ENCODE results near the gene RSPRY1.
"Not testable (repeated sequence)": the region's sequence is repeated elsewhere in the genome, so short reads cannot be mapped to it uniquely, and the experiment has no call there.

Gene RSPRY1

DNA sequence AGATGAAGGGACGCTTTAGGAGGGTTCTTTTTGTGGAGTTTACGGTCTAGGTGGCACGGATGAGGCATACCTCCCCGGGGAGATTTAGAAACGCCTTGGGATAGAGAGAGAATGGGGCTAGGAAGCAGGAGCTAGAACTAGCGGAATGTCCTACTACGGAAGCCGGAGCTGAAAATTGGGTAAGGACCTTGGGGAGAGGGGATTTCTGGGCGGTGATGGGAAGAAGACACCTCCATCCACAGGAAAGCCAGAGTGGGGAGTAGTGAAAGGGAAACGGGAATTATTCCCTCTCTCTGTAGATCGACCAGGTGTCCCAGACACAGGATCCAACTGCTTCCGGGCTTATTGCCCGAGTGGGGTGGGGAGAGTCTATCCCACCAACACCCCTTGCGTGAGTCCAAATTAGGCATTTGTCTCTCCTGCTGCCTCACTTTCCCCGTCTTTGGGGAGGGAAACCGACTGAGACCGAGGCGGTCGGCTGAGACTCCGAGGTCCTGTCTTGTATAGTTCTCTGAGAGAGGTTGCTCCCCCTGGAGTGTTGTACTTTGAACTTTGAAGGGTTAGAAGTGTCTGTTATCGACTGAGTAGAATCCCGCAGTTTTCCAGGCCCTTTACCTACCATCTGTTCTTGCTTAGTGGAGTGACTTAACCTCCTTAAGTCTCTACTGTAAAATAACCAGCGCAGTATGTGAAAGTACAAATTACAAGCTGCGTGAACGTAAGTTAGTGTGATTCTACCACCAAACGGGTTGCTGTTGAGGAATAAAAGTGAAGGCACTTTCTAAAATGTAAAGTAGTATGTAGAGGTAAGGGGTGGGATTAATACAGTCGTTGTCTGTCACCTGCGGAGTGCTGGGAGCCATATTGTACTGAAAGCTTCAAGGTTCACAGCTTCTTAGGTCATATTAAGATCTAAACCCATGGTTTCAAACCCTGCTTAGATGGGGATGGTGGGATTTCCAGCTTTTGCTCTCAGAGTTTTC, 1.0 kb downstream of the RSPRY1 start:
- no peak for DNase-seq (ENCODE audit: low read depth)

GRCh38 chr16:57187902-57188710, 2.0 kb downstream of the RSPRY1 start:
- DNase-seq (ENCODE audit: low read depth): not testable (repeated sequence)

GRCh38 chr16:57188711-57189002, 2.5 kb downstream of the RSPRY1 start:
- DNase-seq (ENCODE audit: low read depth): no peak

- not testable (repeated sequence) for DNase-seq (ENCODE audit: low read depth)
Observed at GRCh38 chr16:57189527-57189926, 3.4 kb downstream of the RSPRY1 start.

- DNase-seq (ENCODE audit: low read depth): no peak
Observed at GRCh38 chr16:57190136-57190535, 4.0 kb downstream of the RSPRY1 start.

- DNase-seq (ENCODE audit: low read depth): no peak
Observed at GRCh38 chr16:57191056-57191571, 5.0 kb downstream of the RSPRY1 start.

DNA sequence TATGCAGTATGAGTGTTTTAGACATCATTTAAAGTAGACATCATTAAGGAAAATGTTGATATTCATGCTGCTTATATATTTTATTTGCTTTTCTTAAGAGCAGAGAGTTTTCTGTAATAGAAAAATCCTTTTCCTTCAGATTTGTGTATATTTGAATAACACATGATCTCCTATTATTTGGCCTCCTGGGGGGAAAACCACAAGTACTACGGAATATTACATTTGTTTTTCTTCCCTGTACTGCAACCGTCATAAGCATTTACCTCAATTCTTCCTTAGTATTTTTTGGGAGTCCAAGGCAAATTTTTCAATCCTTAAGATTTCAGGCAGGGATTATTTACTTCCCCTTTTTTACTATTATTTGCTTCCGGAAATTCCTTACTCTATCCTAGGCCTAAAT, 6.0 kb downstream of the RSPRY1 start:
- no peak for DNase-seq (ENCODE audit: low read depth)

DNA sequence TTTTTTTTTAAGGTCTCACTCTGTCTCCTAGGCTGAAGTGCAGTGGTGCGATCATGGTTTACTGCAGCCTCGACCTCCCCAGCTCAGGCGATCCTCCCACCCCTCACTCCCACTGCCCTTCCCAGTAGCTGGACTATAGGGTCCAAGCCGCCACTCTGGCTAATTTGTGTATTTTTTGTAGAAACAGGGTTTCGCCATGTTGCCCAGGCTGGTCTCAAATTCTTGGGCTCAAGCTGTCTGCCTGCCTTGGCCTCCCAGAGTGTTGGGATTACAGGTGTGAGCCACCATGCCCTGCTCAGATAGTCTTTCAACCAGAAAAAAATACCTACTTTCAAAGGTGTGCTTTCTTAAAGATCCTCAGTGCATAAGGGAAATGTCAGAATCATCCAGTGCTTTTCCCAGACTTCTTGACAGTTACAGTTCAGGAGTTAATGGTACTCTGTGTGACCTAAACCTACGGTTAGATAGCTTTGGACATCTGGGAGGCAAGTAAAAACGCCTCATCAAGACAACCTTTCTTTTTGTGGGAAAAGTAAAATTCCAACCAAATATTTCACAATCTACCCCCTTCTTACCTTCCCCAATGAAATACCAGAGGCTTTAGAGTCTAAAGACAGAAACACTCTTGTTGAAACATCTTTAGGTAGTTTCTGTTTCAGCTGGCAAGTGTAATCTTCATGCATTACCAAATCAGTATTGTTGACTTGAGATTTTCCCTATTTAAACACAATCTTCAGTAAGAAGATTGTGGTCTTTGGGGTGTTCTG, 6.8 kb downstream of the RSPRY1 start:
- DNase-seq (ENCODE audit: low read depth): no peak

DNA sequence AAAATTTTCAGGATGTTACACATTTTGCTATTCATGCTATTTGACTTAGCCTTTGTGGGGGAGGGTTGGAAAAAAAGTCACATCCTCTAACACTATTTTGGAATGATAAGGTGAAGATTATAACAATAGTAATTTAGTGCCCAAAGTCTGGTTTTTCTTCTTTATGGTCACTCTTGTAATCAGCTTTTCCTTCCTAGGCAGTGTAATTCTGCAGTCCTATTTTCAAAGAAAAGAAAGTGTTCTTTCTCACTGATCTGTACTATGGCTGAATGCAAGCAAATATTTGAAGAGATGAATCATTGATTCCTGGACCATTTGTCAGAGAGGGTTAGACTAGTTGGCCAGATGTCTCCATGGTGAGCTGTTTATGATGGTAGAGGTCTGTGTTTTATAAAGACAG, 8.4 kb downstream of the RSPRY1 start:
- no peak for DNase-seq (ENCODE audit: low read depth)

DNA sequence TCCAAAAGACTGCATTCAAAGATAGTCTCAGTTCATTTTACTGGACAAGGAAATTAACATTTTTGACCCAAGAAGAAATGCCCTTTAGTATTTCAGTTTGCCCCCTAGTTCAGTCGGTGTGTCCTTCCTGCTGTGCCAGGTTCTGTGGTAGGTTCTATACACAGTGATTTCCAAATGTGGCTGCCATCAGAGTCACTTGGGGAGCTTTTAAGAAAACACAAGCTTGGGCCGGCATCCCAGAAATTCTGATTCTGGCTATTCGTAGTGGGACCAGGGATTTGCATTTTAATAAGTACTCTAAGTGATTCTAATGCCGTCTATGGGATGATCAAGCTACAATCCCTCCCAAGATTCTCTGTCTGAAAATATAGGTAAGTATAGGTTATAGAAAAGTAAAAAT, 10.2 kb downstream of the RSPRY1 start:
- DNase-seq (ENCODE audit: low read depth): no peak

DNA sequence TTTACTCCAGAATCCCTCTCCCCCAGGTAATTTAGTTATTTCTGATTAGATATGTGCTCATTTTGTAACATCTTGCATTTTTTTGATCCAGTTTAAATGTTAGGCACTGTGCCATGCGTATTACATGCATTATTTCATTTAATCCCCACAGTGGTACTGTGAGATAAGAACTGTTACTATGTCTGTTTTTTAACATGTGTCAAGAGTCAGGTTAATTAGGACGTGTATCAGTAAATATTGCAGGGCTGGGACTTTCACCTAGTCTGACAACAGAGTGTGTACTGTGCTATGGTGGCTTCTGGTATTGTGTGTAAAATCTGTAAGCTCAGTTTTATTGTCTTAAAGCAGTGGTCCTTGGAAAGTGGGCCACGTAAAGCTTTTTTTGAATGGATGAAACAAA, 10.6 kb downstream of the RSPRY1 start:
- DNase-seq (ENCODE audit: low read depth): no peak

DNA sequence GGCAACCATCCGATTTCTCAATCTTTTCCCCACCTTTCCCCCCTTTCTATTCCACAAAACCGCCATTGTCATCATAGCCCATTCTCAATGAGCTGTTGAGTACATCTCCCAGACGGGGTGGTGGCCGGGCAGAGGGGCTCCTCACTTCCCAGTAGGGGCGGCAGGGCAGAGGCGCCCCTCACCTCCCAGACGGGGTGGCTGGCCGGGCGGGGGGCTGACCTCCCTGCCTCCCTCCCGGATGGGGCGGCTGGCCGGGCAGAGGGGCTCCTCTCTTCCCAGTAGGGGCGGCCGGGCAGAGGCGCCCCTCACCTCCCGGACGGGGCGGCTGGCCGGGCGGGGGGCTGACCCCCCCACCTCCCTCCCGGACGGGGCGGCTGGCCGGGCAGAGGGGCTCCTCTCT, 14.2 kb downstream of the RSPRY1 start:
- DNase-seq (ENCODE audit: low read depth): not testable (repeated sequence)

- not testable (repeated sequence) for DNase-seq (ENCODE audit: low read depth)
Observed at GRCh38 chr16:57200926-57201325, 14.8 kb downstream of the RSPRY1 start.

GRCh38 chr16:57202095-57202886, 16.2 kb downstream of the RSPRY1 start:
- no peak for DNase-seq (ENCODE audit: low read depth)

- no peak for DNase-seq (ENCODE audit: low read depth)
Observed at GRCh38 chr16:57203451-57203850, 17.3 kb downstream of the RSPRY1 start.

- no peak for DNase-seq (ENCODE audit: low read depth)
Observed at GRCh38 chr16:57204675-57205074, 18.5 kb downstream of the RSPRY1 start.

GRCh38 chr16:57208926-57209325, 22.8 kb downstream of the RSPRY1 start:
- no peak for DNase-seq (ENCODE audit: low read depth)

GRCh38 chr16:57209780-57210179, 23.7 kb downstream of the RSPRY1 start:
- DNase-seq (ENCODE audit: low read depth): no peak

- DNase-seq (ENCODE audit: low read depth): no peak
Observed at GRCh38 chr16:57213462-57213861, 27.3 kb downstream of the RSPRY1 start.

DNA sequence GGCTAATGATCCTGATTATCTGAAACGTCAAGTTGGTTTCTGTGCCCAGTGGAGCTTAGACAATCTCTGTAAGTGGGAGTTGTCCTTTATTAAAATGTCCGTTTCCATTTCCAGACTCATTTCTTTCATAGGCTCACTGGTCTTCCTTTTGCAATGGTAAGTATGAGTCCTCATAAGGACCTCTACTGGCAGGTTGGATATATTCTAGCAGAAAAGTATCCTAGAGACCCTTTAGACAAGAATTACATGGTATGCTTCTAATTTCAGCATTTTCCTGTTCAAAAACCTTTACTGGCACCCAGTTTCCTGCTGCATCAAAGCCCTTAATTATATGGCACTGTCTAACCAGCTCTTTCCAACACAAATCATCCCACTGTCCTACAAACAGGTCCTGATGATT, 30.8 kb downstream of the RSPRY1 start:
- no peak for DNase-seq (ENCODE audit: low read depth)

DNA sequence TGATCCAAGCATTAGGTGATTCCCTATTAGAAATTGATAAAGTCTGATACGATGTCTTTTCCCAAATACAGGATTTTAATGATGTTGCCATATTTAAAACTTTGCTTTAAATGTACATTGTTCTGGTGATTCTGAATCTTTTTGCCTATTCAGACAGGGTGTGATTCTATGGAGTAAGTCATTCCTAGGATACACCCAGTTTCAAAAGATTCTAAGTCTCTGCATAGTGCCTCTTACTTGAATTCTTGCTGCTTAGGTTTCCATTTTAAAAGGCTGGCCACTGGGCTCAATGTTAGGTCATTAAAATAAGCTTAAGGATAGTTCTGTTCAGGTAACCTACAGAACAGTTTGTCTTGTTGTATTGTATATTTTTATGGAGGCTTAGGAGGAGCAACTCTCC, 36.9 kb downstream of the RSPRY1 start:
- no peak for DNase-seq (ENCODE audit: low read depth)
